ENCODE measurements around the gene SCGB1A1.
A peak's percentile ranks its signal among the peaks of the same experiment; 100 is the strongest.

Gene SCGB1A1

DNA sequence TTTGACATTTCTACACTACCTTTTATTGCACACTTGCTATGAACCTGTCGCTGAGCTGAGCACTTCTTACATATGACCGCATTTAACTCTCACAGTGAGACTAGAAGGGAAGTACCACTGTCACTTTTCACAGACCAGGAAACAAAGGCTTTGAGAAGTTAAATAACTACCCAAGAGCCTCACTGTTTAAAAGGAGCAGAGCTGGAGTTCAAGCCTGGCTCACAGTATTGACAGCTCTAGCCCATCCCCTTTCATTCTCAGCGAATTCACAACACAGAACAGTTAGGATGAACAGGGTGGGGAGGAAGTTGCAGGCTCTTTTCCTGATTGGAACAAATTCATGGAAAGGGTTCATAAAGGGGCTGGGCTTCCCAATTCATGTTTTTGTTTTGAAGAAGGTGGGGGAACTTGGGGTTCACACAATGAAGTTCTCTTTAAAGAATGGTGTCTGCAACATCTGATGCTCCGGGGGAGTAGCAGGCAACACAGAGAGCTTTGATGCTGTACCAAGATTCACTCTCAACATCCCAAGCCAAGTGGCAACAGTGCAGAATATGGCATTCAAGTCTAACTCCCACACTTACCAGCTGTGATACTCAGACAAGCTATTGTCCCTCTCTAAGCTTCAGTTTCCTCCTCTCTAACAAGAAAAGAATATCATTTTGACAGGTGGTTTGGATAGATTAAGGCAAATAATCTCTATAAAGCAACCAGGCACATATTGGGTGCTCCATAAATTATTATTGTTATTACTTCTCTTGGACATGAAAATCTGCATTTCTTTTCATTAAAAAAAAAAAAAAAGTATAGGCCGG is 17.2 kb downstream of the SCGB1A1 start:
- no peak for DNase-seq (ENCODE audit: low read depth)
- H3K4me3 ChIP-seq (ENCODE audit: low read depth, low read length) = no peak overlapping the region
- in situ Hi-C loops (cut with HindIII; ENCODE audit: low sequenced_read_pairs) = no loop called here
- TF ChIP-seq, protein P1, sequence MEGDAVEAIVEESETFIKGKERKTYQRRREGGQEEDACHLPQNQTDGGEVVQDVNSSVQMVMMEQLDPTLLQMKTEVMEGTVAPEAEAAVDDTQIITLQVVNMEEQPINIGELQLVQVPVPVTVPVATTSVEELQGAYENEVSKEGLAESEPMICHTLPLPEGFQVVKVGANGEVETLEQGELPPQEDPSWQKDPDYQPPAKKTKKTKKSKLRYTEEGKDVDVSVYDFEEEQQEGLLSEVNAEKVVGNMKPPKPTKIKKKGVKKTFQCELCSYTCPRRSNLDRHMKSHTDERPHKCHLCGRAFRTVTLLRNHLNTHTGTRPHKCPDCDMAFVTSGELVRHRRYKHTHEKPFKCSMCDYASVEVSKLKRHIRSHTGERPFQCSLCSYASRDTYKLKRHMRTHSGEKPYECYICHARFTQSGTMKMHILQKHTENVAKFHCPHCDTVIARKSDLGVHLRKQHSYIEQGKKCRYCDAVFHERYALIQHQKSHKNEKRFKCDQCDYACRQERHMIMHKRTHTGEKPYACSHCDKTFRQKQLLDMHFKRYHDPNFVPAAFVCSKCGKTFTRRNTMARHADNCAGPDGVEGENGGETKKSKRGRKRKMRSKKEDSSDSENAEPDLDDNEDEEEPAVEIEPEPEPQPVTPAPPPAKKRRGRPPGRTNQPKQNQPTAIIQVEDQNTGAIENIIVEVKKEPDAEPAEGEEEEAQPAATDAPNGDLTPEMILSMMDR (IDR thresholded peaks at IDR 0.05; ENCODE audit: low read depth, low read length, missing control alignments) = no peak

GRCh38 chr11:62437616-62438015 is 18.8 kb downstream of the SCGB1A1 start:
- TF ChIP-seq, protein P1 (IDR thresholded peaks at IDR 0.05; ENCODE audit: low read depth, low read length, missing control alignments) = no peak
- DNase-seq (ENCODE audit: low read depth) = no peak
- H3K4me3 ChIP-seq (ENCODE audit: low read depth, low read length) = no peak overlapping the region
- in situ Hi-C loops (cut with HindIII; ENCODE audit: low sequenced_read_pairs) = no loop called here

GRCh38 chr11:62438641-62439040 is 19.8 kb downstream of the SCGB1A1 start:
- H3K4me3 ChIP-seq (ENCODE audit: low read depth, low read length) = no peak overlapping the region
- in situ Hi-C loops (cut with HindIII; ENCODE audit: low sequenced_read_pairs) = no loop called here
- DNase-seq (ENCODE audit: low read depth) = no peak
- TF ChIP-seq, protein P1 (IDR thresholded peaks at IDR 0.05; ENCODE audit: low read depth, low read length, missing control alignments) = no peak

GRCh38 chr11:62439785-62440602 is 21.2 kb downstream of the SCGB1A1 start:
- no peak overlapping the region for H3K4me3 ChIP-seq (ENCODE audit: low read depth, low read length)
- in situ Hi-C loops (cut with HindIII; ENCODE audit: low sequenced_read_pairs) = no loop called here
- no peak for DNase-seq (ENCODE audit: low read depth)
- TF ChIP-seq, protein P1 (IDR thresholded peaks at IDR 0.05; ENCODE audit: low read depth, low read length, missing control alignments) = peak; percentile 25

DNA sequence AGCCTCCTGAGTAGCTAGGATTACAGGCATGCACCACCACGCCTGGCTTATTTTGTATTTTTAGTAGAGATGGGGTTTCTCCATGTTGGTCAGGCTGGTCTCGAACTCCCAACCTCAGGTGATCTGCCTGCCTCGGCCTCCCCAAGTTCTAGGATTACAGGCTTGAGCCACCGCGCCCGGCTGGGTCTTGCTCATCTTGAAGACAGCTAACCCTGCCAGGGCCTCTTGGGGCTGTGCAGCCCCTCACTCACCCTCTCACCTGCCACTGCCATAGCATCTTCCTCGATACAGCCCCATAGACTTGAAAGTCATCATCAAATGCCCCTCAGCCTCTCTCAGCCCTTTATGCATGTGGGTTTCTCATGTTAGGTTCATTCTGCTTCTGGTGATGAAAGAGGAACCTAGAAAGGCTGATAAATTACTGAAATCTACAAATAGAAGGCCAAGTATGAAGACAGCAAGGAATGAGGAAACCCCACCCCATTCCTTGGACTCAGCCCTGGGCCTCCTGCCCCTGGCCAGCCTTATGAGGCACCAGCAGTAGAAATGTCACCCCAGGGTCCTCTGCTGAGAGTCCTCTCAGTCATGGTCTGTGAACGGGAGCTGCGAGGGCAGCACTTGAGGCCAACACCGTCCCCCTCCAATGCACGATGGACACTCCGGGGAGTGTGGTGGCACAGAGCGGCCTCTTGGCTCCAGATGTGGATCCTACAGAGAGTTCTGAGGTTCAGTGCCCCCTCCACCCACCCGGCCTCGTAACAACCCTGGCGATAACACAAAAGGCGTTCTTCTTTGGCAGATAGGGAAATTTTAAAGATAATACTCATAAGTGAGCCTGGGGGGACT is 24.8 kb downstream of the SCGB1A1 start:
- peak overlapping the region; percentile 10 for H3K4me3 ChIP-seq (ENCODE audit: low read depth, low read length)
- TF ChIP-seq, protein P1 (IDR thresholded peaks at IDR 0.05; ENCODE audit: low read depth, low read length, missing control alignments) = no peak
- in situ Hi-C loops (cut with HindIII; ENCODE audit: low sequenced_read_pairs) = no loop called here
- DNase-seq (ENCODE audit: low read depth) = no peak

DNA sequence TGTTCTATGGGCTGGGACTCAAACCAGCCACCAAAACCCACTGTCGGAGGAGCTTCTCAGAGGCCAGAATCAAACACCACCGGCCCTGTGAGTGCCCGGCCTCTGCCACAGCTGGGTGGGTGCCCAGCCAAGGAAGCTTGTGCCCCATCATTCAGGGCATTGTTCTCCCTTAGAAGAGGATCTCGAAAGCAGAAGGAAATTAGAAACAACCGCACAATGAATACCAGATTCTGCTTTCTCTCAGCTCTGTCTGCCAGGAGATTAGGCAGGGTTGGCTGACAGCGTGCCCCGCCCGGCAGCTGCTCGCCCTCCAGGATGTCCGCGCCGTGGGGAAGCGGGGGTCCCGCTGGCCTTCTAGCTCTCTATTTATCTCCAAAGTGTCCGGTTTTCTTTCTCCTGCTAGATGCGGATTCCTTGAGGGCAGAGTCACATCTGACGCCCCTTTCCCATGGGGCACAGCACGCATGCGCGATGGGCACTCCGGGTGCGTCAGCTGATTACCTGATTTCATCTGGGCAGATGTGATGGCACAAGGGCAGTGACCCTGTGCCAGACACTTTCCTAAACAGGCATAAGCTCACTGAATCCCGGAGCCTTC is 25.5 kb downstream of the SCGB1A1 start:
- TF ChIP-seq, protein P1 (IDR thresholded peaks at IDR 0.05; ENCODE audit: low read depth, low read length, missing control alignments) = no peak
- in situ Hi-C loops (cut with HindIII; ENCODE audit: low sequenced_read_pairs) = no loop called here
- peak overlapping the region; percentile 10 for H3K4me3 ChIP-seq (ENCODE audit: low read depth, low read length)
- DNase-seq (ENCODE audit: low read depth) = no peak
